Neuron (in vitro differentiated cells): ENCODE measurements around the gene ZBTB26.
A peak's percentile ranks its signal among the peaks of the same experiment; 100 is the strongest.
"Not testable (repeated sequence)": the region's sequence is repeated elsewhere in the genome, so short reads cannot be mapped to it uniquely, and the experiment has no call there.

Source experiments
- H2AFZ ChIP-seq: one replicate; pipeline ENCODE4 v1.6.1; 2013; ENCODE audit warnings: low read depth, mild to moderate bottlenecking, inconsistent platforms, low read length, moderate library complexity
- H3K27me3 ChIP-seq: one replicate; pipeline ENCODE4 v1.6.1; 2013; ENCODE audit warnings: low read length; ENCODE audit not compliant: insufficient read depth
- H3K36me3 ChIP-seq: one replicate; pipeline ENCODE4 v1.6.1; 2013; ENCODE audit warnings: low read length; ENCODE audit not compliant: insufficient read depth
- H3K4me1 ChIP-seq: one replicate; pipeline ENCODE4 v1.6.1; 2013; ENCODE audit warnings: low read length; ENCODE audit not compliant: insufficient read depth
- H3K4me3 ChIP-seq: 2 replicates; pipeline ENCODE4 v1.5.1; 2013; ENCODE audit warnings: mild to moderate bottlenecking, low read length, moderate library complexity
- H3K9me3 ChIP-seq: one replicate; pipeline ENCODE4 v1.6.1; 2013; ENCODE audit warnings: low read length

Gene ZBTB26

GRCh38 chr9:122912671-122912963 is 18.7 kb downstream of the ZBTB26 start:
- H3K9me3 ChIP-seq: no peaks in the 10 kb centered on the region
- no peaks in the 10 kb centered on the region for H3K27me3 ChIP-seq
- peak overlapping the region; percentile 79 for H3K4me3 ChIP-seq
- peaks cover 17% of the 10 kb centered on the region for H3K4me1 ChIP-seq
- peaks cover 26% of the 10 kb centered on the region for H3K36me3 ChIP-seq
- peak overlapping the region; percentile 1 for H2AFZ ChIP-seq

DNA sequence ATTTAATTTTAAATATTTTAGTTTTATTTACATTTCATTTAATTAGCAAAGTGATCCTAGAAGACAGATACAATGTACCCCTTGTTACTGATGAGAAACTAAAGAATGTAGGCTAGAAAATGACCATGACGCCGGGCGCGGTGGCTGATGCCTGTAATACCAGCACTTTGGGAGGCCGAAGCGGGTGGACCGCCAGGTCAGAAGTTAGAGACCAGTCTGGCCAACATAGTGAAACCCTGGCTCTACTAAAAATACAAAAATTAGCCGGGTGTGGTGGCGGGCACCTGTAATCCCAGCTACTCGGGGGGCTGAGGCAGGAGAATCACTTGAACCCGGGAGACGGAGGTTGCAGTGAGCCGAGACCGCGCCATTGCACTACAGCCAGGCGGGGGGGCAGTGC is 25.2 kb downstream of the ZBTB26 start:
- H3K4me3 ChIP-seq: peak overlapping the region; percentile 93
- not testable (repeated sequence) for H3K27me3 ChIP-seq, H2AFZ ChIP-seq, H3K9me3 ChIP-seq, H3K4me1 ChIP-seq
- peaks cover 24% of the 10 kb centered on the region for H3K36me3 ChIP-seq

DNA sequence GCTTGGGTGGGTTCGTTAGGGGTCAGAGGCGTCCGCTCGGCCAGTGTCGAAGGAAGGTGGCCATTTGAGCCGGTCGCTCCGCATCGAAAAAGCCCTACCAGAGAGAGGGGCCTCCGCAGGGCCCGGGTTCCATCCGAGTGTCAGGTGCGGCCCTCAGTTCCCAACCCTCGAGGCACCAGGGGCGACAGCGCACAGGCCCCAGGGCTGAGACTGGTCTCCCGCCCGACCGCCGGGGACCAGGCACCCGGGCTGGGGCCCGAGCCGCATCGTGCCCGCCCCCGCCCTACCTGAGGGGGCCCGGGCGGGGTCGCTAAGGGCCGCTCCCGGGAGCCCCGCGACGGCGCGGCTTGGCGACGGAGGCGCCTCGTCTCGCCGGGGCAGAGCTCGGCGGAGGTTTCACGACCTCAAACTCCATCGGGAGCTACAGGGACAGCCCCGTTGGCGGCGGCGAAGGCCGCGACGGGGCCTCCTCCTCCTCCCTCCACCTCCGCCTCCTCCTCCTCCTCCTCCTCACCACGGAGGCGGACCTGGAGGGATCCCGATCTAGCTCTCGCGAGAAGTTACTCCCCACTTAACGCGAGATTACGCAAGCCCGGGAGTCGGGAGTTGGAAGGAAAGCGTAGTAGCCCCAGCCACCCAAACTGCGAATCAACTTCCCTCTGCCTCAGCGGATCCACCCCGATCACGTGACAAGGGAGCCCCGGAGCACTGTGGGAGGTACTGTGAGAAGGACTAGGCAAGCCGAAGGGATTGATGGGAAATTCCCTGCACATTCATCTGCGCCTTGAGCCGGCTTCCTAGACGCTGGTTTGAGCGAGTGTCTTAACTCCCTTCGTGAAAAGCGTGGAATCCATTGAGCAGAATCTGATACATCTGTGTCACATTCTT is 26.2 kb downstream of the ZBTB26 start, which contains the start of gene RC3H2:
TSS of gene RC3H2 (minus strand) at position 537 of the 888 bp plus-strand sequence. CDS start 7,850 bp downstream, outside the sequence.
- peaks cover 16% of the 10 kb centered on the region for H3K4me1 ChIP-seq
- H3K27me3 ChIP-seq: no peaks in the 10 kb centered on the region
- H3K36me3 ChIP-seq: peaks cover 13% of the 10 kb centered on the region

GRCh38 chr9:122904466-122904822 is 26.9 kb downstream of the ZBTB26 start:
- Histone ChIP-seq H2AFZ (peak overlapping the region; percentile 56), H3K4me3 (peak overlapping the region; percentile 93), H3K4me1 (peaks cover 19% of the 10 kb centered on the region), H3K27me3 (no peaks in the 10 kb centered on the region), H3K36me3 (peaks cover 7% of the 10 kb centered on the region), H3K9me3 (no peaks in the 10 kb centered on the region)

More for the DNA sequence above, 26.2 kb downstream of the ZBTB26 start, which contains the start of gene RC3H2:
- Histone ChIP-seq H2AFZ (peak within 1 kb of the TSS; percentile 56), H3K4me3 (peak within 1 kb of the TSS; percentile 93), H3K9me3 (no peaks in the 10 kb centered on the region)

GRCh38 chr9:122900791-122901190 is 30.5 kb downstream of the ZBTB26 start:
- Histone ChIP-seq H3K4me1 (peaks cover 19% of the 10 kb centered on the region), H3K9me3 (no peaks in the 10 kb centered on the region), H3K27me3 (no peaks in the 10 kb centered on the region), H2AFZ (no peak overlapping the region), H3K36me3 (peaks cover 24% of the 10 kb centered on the region), H3K4me3 (no peak overlapping the region)

DNA sequence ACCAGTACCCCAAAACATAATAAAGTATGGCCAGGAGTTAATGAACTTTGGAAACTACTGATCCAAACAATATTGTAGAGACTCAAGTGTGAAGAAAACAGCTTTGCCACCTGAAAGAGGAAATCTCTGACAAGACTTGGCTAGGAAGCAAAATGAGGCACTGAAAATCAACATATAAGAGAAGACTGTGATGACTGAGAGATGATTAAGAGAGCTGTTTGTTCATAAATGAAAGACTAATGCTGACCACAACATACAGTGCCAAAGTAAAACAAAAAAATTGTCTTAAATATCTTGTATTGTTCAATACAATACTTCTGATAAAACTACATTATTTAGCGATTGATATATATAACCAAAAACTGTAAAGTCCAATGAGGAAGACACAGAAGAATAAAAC is 33.3 kb downstream of the ZBTB26 start:
- no peaks in the 10 kb centered on the region for H3K9me3 ChIP-seq
- H2AFZ ChIP-seq: no peak overlapping the region
- peaks cover 11% of the 10 kb centered on the region for H3K4me1 ChIP-seq
- H3K27me3 ChIP-seq: no peaks in the 10 kb centered on the region
- no peak overlapping the region for H3K4me3 ChIP-seq
- peaks cover 44% of the 10 kb centered on the region for H3K36me3 ChIP-seq

DNA sequence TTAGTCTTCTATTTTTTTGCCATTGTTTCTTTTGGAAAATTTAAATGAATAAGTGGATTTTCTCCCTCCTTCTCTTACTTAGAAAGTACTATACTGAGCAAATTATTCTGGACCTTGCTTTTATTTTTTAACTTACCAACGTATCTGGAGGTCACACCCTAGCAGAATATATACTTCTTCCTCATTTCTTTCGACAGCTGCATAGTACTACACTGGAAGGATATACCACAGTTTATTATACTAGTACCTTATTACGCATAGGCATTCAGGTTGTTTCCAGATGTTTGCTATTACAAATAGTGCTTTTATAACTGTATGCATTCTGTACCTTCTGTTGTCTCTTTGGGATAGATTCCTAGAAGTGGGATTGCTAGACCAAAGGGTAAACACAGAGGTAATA is 42.8 kb downstream of the ZBTB26 start:
- Histone ChIP-seq H3K4me1 (no peaks in the 10 kb centered on the region), H2AFZ (no peak overlapping the region), H3K36me3 (peaks cover 81% of the 10 kb centered on the region), H3K4me3 (no peak overlapping the region), H3K9me3 (no peaks in the 10 kb centered on the region), H3K27me3 (no peaks in the 10 kb centered on the region)

GRCh38 chr9:122883125-122883524 is 48.2 kb downstream of the ZBTB26 start:
- Histone ChIP-seq H3K9me3 (no peaks in the 10 kb centered on the region), H3K4me3 (no peak overlapping the region), H3K27me3 (no peaks in the 10 kb centered on the region), H3K4me1 (no peaks in the 10 kb centered on the region), H2AFZ (no peak overlapping the region), H3K36me3 (peaks cover 82% of the 10 kb centered on the region)

- H3K4me1 ChIP-seq: no peaks in the 10 kb centered on the region
- no peaks in the 10 kb centered on the region for H3K9me3 ChIP-seq
- H3K27me3 ChIP-seq: no peaks in the 10 kb centered on the region
- no peak overlapping the region for H2AFZ ChIP-seq
- H3K4me3 ChIP-seq: no peak overlapping the region
- H3K36me3 ChIP-seq: peaks cover 89% of the 10 kb centered on the region
Observed at GRCh38 chr9:122879443-122879842, 51.9 kb downstream of the ZBTB26 start.

DNA sequence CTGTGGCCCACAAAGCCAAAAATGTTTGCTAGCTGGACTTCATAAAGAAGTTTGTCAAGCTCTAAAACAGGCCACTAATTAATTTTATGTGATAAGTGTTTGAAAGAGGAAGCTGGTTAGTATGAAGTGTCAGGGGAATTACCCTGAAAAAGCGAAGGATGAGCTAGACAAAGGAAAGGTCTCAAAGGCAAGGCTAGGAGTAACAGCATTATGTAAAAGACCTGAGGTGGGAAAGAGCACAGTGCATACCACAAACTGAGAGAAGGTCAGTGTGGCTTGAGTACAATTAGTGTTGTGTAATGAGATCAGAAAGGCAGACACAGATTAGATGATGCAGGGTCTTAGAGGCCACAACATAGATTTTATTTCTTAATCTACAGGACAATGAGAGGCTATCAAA is 55.8 kb downstream of the ZBTB26 start:
- Histone ChIP-seq H3K4me1 (no peaks in the 10 kb centered on the region), H3K9me3 (no peaks in the 10 kb centered on the region), H3K27me3 (no peaks in the 10 kb centered on the region), H3K4me3 (no peak overlapping the region), H2AFZ (no peak overlapping the region), H3K36me3 (peaks cover 89% of the 10 kb centered on the region)

DNA sequence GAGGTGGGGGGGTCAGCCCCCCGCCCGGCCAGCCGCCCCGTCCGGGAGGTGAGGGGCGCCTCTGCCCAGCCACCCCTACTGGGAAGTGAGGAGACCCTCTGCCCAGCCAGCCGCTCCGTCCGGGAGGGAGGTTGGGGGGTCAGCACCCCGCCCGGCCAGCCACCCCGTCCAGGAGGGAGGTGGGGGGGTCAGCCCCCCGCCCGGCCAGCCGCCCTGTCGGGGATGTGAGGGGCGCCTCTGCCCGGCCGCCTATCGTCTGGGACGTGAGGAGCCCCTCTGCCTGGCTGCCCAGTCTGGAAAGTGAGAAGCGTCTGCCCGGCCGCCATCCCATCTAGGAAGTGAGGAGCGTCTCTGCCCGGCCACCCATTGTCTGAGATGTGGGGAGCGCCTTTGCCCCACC is 64.0 kb downstream of the ZBTB26 start:
- H2AFZ ChIP-seq, H3K4me1 ChIP-seq, H3K9me3 ChIP-seq, H3K27me3 ChIP-seq, H3K4me3 ChIP-seq: not testable (repeated sequence)
- peaks cover 53% of the 10 kb centered on the region for H3K36me3 ChIP-seq

- no peaks in the 10 kb centered on the region for H3K9me3 ChIP-seq
- no peaks in the 10 kb centered on the region for H3K27me3 ChIP-seq
- no peaks in the 10 kb centered on the region for H3K4me1 ChIP-seq
- H3K4me3 ChIP-seq: no peak overlapping the region
- H2AFZ ChIP-seq: no peak overlapping the region
- H3K36me3 ChIP-seq: peaks cover 53% of the 10 kb centered on the region
Observed at GRCh38 chr9:122866079-122866478, 65.2 kb downstream of the ZBTB26 start.
